HG03097 (cell line): ENCODE data around the gene GLT6D1.
"Not testable (repeated sequence)": the region's sequence is repeated elsewhere in the genome, so short reads cannot be mapped to it uniquely, and the experiment has no call there.

Source experiments
- ATAC-seq: cut with Tn5 transposase; IDR thresholded peaks from one replicate; pipeline ENCODE4 v1.9.1; 2021; ENCODE audit not compliant: unreplicated experiment, low FRiP score

GLT6D1 gene

DNA sequence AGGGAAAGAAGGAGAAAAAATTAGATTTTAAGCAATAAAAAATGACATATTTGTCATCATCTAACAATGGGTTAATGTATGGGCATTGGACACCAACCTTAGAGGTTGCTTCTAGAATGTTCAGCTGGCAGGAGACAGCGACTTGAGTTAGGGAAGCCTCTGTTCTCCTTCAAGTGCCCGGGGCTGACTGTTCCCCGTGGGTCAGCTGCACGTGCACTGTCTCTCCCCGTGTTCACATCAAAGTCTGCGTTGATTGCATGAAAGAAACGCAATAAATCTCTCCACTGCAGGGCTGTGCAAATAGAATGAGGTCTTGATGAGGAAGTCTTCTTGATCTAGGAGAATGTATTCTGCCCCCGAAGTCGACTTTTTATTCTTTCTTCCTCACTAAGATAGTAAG is at the start of gene GLT6D1:
Gene GLT6D1, minus strand, starts transcription at position 345 of the 400 bp plus-strand sequence. CDS start 353 bp downstream, outside the sequence.
- no peak for ATAC-seq

DNA sequence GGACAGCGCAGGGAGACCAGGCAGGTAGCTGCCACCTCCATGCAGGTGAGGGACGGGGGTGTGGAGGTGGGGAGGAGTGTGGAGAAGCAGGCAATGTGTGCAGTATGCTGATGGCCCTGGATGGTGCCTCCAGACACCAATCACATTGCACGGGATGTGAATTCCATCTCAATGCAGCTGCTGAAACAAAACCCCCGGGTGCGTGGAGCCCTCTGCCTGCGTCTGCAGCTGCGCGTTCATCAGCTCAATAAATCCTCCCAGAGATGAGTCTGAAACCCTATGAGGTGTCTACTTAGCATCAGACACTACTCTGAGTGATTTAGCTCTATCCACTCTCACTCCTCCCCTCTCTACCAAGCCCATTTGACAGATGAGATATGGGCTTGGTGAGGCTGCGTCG is 49.7 kb upstream of the GLT6D1 start:
- no peak for ATAC-seq

DNA sequence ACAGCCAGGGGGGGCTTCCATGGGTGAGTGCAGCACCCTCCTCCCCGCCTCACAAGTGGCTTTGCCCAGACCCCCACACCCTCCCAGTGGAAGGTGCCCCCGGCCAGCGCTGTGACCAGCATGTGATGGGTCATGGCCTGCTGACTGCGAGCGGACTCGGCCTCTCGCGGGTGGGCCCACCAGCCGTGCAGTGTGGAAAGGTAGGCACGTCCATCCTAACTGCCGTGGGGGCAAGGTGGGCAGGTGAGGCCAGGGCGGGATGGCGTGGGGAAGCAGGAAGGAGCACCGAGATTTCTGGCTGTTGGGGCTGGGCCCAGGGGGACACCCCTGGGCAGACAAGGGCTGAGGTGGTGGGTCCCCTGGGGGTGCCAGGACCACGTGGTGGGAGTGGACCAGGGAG is 47.9 kb upstream of the GLT6D1 start:
- no peak for ATAC-seq

- ATAC-seq = no peak
Measured at GRCh38 chr9:135684691-135685090, 45.4 kb upstream of the GLT6D1 start.

- no peak for ATAC-seq
Measured at GRCh38 chr9:135683401-135684034, 44.2 kb upstream of the GLT6D1 start.

DNA sequence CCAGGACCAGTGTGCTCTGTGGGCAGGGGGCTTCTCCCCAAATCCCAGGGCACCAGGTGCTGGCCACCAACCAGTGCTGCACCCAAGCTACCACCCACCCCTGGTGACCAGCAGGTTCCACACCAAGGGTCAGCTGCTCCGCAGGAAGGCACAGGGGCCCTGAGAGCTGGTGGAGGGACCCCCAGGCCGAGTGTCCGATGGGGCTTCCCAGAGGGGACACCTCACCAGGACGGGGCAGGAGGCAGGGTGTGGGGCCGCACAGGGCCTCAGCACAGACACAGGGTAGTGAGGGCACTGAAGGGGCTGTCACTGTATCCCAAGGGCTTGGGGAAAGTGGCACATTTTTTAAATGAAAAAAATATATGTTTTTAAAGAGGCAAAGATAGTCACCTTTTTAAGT is 41.8 kb upstream of the GLT6D1 start:
- ATAC-seq = no peak

- ATAC-seq = no peak
Measured at GRCh38 chr9:135680056-135680455, 40.7 kb upstream of the GLT6D1 start.

DNA sequence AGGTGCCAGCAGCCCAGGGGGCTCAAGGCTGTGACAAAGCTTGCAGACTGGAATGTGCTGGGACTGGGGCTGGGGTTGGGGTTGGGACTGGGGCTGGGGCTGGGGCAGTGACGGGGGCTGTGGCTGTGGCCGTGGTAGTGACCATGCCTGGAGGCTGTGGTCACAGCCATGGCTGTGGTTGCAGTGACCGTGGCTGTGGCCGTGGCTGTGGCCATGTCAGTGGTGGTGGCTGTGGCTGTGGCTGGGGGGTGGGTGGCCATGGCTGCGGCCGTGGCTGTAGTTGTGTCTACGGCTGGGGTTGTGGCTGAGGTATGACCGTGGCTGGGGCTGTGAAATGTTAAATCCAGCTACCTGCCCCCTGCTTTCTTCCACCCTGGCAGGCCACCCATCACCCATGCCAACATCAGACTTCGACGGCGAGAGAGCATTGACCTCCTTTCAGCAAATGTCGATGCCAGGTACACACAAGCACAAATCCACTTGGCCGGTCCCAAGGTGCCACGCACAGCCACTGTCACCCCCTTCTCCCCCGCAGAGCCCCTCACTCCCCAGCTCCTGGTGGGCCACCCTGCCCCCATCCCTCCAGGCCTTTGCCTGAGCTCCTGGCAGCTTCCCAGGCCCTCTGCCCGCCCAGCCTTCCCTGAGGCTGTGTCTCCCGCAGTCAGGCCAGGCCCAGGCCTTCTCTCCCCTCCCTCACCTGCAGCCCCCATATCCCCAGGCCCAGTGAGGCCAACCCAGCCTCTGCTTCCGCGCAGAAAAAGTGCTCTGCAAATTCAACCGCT is 39.1 kb upstream of the GLT6D1 start:
- ATAC-seq = no peak

- no peak for ATAC-seq
Measured at GRCh38 chr9:135677641-135678168, 38.4 kb upstream of the GLT6D1 start.

DNA sequence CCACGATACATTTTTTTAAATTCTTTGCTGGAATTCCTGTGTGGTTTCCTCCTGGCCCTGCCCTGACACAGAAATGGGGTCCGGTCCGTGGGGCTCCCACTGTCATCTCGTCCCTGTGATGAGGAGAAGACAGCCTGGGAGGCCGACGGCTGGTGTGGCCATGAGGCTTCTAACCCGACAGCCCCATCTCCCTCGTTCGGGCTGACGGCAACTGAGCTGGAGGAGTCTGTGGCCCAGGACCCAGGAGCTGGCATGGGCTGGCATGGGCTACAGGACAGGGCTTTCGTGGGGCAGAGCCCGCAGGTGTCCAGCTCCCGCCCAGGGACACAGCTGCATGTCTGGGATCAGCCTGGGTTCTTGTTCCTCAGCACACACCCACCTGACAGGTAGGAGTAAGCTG is 37.6 kb upstream of the GLT6D1 start:
- ATAC-seq = no peak

DNA sequence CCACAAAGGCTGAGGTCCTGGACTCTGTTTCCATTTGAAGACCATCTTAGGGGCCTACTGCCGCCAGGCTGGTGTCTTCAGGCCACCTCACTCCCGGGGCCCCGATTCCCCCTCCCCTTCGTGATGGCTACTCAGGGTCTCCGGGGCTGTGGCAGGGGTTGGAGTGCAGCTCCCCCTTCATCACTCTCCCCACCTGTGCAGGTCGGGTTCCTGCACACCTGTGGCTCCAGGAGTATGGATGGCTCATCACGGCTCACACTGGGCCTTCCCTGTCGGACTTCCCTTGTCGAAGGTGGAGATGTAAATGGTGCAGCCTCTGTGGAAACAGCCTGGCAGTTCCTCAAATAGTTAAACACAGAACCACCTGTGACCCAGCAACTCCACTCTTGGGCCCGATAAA is 35.6 kb upstream of the GLT6D1 start:
- no peak for ATAC-seq

- ATAC-seq = no peak
Measured at GRCh38 chr9:135673941-135674340, 34.6 kb upstream of the GLT6D1 start.

- not testable (repeated sequence) for ATAC-seq
Measured at GRCh38 chr9:135672786-135673185, 33.4 kb upstream of the GLT6D1 start.

DNA sequence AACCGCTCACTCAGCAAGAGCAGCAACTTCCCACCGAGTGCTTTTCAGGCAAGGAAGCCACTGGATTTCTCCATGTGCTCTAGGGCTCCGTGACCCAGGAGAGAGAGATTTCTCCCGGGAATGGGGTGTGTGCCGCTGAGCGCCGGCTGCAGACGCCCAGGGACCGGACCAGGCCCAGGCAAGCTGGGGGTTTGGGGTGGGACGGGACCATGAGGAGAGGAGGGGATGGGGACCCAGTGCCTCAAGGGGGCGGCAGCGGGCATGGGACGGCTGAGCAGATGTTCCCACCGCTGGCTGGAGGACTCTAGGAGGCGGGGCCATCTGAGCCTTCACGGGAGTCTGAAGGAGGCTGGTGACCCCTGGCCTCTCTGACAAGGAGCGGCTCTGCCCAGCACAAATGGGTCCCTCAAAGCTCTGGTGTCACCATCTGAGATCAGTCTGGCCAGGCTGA is 32.3 kb upstream of the GLT6D1 start:
- ATAC-seq = no peak

DNA sequence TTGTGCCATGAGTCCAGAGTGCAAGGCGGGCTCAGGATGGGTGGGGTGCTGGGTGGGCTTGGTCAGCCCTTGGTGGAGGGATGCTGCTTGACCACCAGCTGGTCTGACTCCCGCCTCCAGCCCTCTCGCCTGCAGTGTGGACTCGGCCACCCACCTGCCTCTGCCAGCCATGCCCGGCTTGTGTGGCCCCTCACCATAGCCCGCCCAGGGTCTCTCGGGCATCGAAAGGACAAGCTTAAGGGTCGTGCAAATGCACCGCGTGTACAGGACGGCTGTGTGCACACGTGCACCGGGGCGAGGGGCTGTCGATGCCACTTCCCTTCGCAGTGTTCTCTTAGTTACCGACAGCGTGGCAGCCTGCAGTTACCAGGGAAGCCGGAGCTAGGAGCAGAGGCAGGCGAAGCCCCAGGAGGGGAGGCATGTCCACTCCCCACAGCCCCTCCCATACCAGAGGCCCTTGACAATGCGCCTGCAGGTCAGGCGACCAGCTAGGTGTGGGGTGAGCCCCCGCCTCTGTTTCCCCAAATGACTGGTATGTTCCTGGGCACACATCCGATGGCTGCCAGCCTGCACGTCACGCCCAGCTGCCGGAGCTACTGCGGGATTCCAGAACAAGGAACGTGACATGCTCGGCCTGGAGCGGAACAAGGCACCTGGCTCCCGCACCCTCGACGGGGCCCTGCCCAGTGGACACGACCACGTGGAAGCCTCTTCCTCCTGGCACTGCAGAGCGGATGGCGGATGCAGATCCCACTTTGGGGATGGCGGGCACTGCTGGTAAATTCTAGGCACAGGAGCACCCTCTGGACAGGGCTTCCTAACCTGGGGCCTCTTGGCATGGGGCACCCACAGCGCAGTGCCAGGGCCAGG is 31.6 kb upstream of the GLT6D1 start:
- no peak for ATAC-seq

DNA sequence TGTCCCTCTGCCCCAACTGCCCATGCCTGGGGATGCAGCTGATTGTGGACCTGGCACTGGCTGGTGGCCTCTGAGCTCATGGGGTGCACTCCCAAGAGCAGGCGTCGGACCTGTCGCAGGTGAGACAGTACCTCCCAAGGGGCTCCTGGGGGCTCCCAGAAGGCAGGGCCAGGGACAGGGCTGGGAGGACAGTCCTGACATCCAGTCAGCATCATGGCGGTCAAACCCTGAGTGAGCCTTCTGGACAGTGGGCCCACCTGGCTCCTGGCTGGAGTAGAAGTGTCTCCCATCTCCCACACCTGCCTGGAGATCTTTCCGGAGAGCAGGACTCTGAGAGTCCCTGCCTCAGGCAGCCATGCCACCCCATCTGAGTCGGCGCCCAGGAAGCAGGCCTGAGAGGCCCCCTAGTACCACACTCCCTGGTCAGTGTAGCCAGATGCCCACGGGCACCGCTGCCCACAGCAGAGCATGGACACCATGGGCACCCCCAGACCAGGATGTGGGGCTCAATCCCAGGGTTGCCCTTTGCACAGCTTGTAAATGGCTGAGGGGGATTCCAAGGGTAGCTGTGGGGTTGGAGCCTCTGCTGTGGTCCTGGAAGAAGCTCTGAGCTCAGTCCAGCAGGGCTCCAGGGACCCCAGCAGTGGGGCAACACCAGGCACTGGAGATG is 30.4 kb upstream of the GLT6D1 start:
- no peak for ATAC-seq

- ATAC-seq = not testable (repeated sequence)
Measured at GRCh38 chr9:135669018-135669417, 29.7 kb upstream of the GLT6D1 start.

DNA sequence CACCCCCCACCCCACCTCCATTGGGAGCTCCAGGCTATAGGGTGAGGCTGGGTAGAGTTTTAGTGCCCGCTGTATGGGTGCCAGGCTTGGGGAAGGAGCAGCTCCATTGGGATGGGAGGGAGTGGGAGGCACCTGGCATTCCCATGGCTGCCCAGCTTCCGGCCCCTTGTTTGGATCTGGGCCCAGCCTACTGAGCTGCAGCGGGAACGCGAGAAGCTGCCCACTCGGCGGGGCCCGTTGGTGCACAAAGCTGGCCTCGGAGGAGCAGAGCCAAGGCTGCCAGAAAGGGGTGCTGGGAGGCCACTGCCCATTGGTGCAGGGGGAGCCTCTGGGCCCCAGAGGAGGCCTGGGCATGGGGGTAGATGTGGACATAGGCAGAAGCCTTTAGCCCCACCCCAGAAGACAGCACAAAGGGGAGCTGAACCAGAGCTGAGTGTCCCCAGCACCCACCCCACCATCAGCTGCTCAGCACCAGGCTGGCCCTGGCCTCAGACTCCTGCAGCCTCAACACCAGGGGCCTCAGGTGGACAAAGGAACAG is 28.2 kb upstream of the GLT6D1 start:
- ATAC-seq = no peak

- ATAC-seq = no peak
Measured at GRCh38 chr9:135666534-135667462, 27.5 kb upstream of the GLT6D1 start.
